NK-92 (cell line): Measurements from ENCODE around the gene RNF123.

Experiments
- DNase-seq: peaks from one replicate; lab custom pipeline; 2025; ENCODE audit not compliant: unreplicated experiment; lab: John Stamatoyannopoulos, UW

The RNF123 gene

GRCh38 chr3:49657208-49657915 is 32.0 kb upstream of the RNF123 start:
- no peak for DNase-seq

DNA sequence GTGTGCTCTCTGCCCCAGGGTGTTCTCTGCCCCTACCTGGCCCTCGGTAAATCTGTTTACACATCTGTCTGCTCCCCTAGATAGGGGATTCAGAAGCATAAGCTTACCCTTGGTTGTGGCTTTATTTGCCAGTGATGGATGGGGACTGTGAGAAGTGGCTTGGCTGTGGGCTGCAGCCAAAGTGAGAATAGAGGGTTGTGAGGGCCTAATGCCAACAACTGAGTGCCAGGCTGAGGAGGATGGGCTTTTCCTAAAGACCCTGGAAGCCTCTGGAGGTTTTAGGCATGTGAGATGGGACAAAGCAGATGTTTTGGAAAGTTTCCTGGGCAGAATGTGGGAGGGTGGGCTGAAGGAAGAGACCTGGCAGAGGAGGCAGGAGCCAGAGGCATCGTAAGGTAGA is 30.6 kb upstream of the RNF123 start:
- no peak for DNase-seq

- no peak for DNase-seq
Observed at GRCh38 chr3:49659756-49660155, 29.6 kb upstream of the RNF123 start.

- no peak for DNase-seq
Observed at GRCh38 chr3:49661281-49661680, 28.1 kb upstream of the RNF123 start.

DNA sequence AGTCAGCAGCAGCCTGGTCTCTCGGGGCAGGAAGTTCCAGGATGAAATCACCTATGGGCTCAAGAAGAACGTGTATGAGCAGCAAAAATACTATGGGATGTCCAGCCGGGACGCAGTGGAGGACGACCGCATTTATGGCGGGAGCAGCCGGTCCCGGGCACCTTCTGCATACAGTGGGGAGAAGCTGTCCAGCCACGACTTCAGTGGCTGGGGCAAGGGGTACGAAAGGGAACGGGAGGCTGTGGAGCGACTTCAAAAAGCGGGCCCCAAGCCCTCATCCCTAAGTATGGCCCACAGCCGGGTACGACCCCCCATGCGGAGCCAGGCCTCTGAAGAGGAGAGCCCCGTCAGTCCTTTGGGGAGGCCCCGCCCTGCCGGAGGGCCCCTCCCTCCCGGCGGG is 27.3 kb upstream of the RNF123 start:
- DNase-seq = no peak

GRCh38 chr3:49662720-49663413 is 26.5 kb upstream of the RNF123 start:
- DNase-seq = no peak

DNA sequence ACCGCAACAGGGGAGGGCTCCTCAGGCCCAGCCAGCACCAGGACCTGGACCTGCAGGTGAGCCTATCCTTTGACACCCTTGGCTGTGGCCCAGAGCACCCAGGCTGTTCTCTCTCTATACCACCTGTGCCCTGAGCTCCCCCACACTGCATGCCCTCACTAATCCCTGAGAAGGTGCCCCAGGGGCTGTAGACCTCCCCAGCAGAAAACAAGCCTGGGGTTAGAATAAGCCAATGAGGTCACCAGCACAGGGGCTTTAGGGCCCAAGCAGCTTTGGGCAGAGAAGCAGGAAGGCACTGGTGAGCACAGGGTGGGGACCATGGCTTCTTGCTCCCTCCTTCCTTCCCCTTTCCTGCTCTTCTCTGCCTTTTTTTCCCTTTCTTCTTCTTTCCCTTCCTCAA is 25.5 kb upstream of the RNF123 start:
- no peak for DNase-seq

DNA sequence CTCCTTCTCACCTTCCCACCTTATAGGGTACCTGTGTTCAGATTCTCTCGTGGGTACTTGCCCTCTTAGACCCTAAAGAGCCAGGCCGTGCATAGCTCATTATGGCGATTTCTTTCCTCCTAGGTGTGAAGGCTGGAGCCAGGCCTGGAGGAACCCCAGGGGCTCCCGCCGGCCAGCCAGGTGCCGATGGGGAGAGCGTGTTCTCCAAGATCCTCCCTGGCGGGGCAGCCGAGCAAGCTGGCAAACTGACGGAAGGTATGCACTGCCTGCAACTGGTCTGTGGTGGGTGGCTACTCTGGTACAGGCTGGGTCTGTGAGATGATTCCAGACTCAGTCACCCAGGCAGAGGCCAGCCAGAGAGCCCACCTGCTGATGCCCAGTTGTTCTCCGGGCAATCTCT is 25.1 kb upstream of the RNF123 start:
- DNase-seq = no peak

GRCh38 chr3:49665822-49666519 is 23.4 kb upstream of the RNF123 start:
- no peak for DNase-seq

DNA sequence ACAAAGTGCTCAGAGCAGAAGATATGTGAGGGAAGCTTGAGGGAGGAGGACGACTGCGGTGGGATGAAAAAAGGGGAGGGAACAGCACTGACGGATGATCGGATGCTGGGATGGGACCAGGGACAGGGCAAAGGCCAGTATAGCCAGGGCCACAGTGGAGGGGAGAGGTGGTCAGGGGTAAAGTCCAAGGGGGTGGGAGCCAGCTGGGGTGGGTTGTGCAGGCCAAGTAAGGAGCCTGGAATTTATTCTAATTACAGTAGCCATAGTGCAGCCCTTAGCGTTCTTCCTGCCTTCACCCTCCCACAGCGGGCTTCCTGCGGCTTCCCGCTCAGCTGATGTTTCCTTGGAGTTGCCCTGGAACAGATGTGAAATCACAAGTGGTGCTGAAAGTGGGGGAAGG is 22.8 kb upstream of the RNF123 start:
- DNase-seq = no peak

DNA sequence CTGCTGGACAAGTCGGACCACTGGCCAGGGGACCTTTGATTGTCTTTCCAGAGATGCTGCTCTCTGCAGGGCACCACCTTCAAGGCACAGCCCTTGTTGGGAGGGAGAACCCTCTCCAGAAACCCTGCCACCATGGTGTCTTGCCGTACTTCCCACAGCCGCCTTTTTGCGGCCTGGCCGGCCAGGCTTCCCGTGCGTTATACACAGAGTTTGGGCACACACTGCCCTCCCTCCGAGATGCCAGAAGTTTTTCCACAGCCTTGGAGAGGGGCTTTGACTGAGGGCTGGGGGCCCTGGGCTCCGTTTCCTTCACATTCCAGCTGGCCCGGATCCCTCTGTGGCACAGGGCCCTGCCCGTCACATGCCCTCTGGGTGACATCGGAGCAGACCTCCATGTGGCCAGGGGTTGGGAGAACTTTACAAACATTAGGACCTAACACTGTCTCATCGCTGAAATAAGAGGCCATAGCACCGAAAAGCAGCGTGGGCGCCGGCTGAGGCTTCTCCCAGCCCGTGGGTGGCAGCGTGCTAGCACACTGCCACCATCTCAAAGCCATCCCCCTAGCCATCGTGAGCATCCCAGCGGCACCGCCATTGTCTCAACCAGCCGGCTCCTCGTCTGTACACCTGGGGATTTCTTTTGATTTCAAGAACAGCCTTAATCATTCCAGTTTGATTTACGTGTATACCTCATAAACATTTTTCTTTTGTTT is 21.5 kb upstream of the RNF123 start:
- DNase-seq = no peak

DNA sequence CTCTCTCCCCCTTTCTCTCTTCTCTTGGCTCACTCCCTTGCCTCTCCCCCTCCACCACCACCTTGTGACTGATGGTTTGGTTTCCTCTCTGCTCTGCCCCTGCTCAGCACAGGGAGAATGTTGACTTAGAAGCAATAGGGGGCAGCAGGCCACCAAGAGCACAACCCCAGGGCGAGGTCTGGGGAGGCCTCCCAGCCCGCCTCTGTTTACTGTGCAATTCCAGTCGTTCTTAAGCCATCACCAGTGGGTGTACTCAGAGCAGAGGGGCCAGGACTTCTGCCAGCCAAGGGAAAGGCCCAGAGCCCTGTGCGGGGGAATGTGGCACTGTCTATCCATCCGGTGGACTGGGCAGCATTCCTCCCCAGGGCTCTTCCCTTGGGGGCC is 21.0 kb upstream of the RNF123 start:
- no peak for DNase-seq

DNA sequence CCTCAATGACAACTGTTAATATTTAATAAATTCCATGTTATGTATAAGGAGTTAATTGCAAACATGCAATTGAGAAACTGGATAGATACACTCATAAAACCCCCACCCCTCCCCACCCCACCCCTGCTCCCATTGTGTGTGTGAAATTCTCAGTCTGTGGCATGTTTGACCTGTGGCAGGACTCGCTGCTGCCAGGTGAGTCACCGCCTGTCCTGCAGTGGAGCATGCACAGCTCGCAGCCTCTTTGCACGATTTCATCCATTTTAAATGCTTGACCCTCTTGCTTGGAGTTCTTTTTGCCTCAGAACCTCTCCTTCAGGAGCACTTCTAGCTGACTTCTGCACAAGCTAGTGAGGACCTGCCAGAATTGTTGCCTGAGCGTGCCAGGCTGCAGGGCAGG is 20.5 kb upstream of the RNF123 start:
- no peak for DNase-seq

DNA sequence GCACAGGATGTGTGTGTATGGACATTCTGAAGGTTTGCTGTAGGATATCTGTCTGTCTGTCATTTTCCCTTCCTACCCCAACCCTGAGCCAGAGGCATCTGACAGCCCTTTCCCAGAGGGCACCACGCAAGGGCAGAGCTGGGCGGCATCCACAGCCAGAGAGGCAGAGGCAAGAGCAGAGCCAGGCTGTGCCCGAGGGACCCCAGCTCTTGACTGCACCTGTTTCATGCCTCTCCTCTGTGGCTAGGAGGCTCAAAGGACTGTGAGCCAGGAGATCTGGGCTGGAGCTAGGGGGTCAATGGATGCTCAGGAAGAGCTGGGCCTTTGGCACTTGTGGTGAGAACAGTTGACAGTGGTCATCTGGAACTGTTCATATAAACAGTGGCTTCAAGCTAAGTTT is 20.0 kb upstream of the RNF123 start:
- DNase-seq = no peak

DNA sequence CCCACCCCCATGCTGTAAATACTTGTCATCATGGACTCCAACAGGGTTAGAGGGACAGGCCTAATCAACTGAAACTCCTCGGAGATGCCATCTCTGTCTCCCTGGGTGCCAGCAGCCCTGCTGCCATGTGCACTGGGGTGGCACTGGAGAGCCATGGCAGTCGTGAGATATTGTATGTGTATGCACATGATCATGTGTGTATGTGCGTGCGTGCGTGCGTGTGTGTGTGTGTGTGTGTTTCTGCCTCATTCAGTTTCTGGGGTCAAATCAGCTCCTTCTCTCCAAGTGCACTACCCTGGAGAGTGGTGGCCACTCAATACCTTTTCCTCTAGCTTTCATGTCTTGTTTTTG is 18.4 kb upstream of the RNF123 start:
- DNase-seq = no peak

GRCh38 chr3:49671291-49672288 is 17.8 kb upstream of the RNF123 start:
- DNase-seq = no peak

- no peak for DNase-seq
Observed at GRCh38 chr3:49673121-49673714, 16.1 kb upstream of the RNF123 start.

- no peak for DNase-seq
Observed at GRCh38 chr3:49673715-49674496, 15.5 kb upstream of the RNF123 start, which contains the start of gene APEH. APEH (plus strand) TSS chr3:49674351; CDS start chr3:49674402, 51 bp downstream.

- DNase-seq = no peak
Observed at GRCh38 chr3:49674497-49674983, 14.8 kb upstream of the RNF123 start.
